GM12878 (cell line): ENCODE measurements around the gene ALOXE3. TPM values are rescaled to one million over a fixed set of nuclear protein-coding genes. Genes with fewer than 3 reads are reported as not detected.

ENCODE experiments used
- BCLAF1 ChIP-seq: fragments of 450-650 bp; IDR thresholded peaks from 2 replicates; pipeline ENCODE4 v1.6.1; 2017; ENCODE audit warnings: antibody characterized with exemption, mild to moderate bottlenecking, moderate library complexity
- MYC ChIP-seq: IDR thresholded peaks from 2 replicates; pipeline ENCODE4 v1.6.1; 2011; ENCODE audit warnings: mild to moderate bottlenecking, low read length, moderate library complexity, inconsistent platforms; ENCODE audit not compliant: insufficient read depth, insufficient replicate concordance, insufficient read length, severe bottlenecking
- polyA plus RNA-seq, 11 experiments: library from polyadenylated mRNA; depleted of rRNA in 4 of 11; unstranded in 6 of 11; stranded (reverse) in 5 of 11; fragments of >200 nt; fragmentation: Nextera tagmentation in 4 of 11; fragmentation: Illumina TruSeq in 1 of 11; extraction: Ambion mirVana in 4 of 11; extraction: Trizol in 1 of 11; gene quantifications; 1 replicate in 1 of 11; 2 replicates in 10 of 11; pipeline versions ENCODE4 v1.2.1 to v1.2.3, GENCODE V29; 2011 to 2016; ENCODE audit warnings: inconsistent platforms in 2 of 11, missing spikeins in 2 of 11, low read depth in 1 of 11
- total RNA-seq, 4 experiments: library from RNA; depleted of rRNA in 3 of 4; stranded (reverse); fragments of >200 nt in 3 of 4; fragmentation: Illumina TruSeq in 1 of 4; extraction: Trizol in 1 of 4; gene quantifications; 2 replicates each; pipeline versions ENCODE4 v1.2.1 to v1.2.3, GENCODE V29; 2013 to 2021
- TF ChIP-seq, protein P1 (sequence below): fragments of 450-650 bp; formaldehyde crosslinking; IDR thresholded peaks from 2 replicates; pipeline ENCODE4 v1.4.0; 2020; ENCODE audit warnings: mild to moderate bottlenecking, moderate library complexity
- TF ChIP-seq, protein P2 (sequence below): fragments of 450-650 bp; IDR thresholded peaks from 2 replicates; pipeline ENCODE4 v1.6.1; 2017; ENCODE audit warnings: mild to moderate bottlenecking
- TF ChIP-seq, protein P3 (sequence below): fragments of 450-650 bp; formaldehyde crosslinking; IDR thresholded peaks from 2 replicates; pipeline ENCODE4 v1.5.0; 2022; ENCODE audit warnings: mild to moderate bottlenecking, missing genetic modification characterization

ALOXE3 gene
- total and polyA plus RNA-seq, 10 of the 15 experiments (the other 5 are each of a cell fraction or from before 2014, with no cell fraction given): 0.04 TPM; not detected in 9

DNA sequence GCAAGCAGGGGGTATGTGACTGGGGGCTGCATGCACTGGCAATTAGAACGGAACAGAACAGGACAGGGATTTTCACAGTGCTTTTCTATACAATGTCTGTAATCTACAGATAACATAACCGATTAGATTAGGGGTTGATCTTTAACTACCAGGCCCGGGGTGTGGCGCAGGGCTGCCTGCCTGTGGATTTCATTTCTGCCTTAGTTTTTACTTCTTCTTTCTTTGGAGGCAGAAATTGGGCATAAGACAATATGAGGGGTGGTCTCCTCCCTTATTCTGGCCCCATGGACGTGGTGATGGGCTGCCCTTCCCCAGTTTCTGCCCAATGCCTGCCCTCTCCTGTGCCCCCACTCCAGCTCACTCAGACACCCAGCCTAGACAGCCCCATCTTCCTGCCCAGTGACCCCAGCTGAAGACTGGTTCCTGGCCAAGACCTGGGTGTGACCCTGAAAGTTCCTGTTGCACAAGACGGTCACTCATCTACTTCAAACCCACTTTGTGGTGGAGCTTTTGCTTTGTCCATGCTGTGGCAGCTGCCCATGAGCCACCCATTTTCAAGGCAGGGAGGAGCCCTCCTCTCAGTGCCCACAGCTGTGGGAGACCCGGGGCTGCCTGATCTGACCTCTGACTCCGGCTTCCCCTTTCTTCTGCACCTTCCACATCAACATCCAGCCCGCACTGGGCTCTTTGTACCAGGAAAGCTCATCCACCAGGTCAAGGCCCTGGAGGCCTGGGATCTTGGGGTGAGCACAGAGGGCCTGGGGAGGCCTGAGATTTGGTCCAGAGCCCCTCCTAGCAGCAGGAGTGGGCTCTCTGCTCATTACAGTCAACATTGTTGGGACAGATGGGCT, 49.4 kb downstream of the ALOXE3 start (continued):
- TF ChIP-seq, protein P1, sequence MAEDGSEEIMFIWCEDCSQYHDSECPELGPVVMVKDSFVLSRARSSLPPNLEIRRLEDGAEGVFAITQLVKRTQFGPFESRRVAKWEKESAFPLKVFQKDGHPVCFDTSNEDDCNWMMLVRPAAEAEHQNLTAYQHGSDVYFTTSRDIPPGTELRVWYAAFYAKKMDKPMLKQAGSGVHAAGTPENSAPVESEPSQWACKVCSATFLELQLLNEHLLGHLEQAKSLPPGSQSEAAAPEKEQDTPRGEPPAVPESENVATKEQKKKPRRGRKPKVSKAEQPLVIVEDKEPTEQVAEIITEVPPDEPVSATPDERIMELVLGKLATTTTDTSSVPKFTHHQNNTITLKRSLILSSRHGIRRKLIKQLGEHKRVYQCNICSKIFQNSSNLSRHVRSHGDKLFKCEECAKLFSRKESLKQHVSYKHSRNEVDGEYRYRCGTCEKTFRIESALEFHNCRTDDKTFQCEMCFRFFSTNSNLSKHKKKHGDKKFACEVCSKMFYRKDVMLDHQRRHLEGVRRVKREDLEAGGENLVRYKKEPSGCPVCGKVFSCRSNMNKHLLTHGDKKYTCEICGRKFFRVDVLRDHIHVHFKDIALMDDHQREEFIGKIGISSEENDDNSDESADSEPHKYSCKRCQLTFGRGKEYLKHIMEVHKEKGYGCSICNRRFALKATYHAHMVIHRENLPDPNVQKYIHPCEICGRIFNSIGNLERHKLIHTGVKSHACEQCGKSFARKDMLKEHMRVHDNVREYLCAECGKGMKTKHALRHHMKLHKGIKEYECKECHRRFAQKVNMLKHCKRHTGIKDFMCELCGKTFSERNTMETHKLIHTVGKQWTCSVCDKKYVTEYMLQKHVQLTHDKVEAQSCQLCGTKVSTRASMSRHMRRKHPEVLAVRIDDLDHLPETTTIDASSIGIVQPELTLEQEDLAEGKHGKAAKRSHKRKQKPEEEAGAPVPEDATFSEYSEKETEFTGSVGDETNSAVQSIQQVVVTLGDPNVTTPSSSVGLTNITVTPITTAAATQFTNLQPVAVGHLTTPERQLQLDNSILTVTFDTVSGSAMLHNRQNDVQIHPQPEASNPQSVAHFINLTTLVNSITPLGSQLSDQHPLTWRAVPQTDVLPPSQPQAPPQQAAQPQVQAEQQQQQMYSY (CRISPR knock-in tag): no peak
- TF ChIP-seq, protein P2, sequence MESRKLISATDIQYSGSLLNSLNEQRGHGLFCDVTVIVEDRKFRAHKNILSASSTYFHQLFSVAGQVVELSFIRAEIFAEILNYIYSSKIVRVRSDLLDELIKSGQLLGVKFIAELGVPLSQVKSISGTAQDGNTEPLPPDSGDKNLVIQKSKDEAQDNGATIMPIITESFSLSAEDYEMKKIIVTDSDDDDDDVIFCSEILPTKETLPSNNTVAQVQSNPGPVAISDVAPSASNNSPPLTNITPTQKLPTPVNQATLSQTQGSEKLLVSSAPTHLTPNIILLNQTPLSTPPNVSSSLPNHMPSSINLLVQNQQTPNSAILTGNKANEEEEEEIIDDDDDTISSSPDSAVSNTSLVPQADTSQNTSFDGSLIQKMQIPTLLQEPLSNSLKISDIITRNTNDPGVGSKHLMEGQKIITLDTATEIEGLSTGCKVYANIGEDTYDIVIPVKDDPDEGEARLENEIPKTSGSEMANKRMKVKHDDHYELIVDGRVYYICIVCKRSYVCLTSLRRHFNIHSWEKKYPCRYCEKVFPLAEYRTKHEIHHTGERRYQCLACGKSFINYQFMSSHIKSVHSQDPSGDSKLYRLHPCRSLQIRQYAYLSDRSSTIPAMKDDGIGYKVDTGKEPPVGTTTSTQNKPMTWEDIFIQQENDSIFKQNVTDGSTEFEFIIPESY: no peak
- no peak for TF ChIP-seq BCLAF1
- no peak for TF ChIP-seq MYC
- TF ChIP-seq, protein P3, sequence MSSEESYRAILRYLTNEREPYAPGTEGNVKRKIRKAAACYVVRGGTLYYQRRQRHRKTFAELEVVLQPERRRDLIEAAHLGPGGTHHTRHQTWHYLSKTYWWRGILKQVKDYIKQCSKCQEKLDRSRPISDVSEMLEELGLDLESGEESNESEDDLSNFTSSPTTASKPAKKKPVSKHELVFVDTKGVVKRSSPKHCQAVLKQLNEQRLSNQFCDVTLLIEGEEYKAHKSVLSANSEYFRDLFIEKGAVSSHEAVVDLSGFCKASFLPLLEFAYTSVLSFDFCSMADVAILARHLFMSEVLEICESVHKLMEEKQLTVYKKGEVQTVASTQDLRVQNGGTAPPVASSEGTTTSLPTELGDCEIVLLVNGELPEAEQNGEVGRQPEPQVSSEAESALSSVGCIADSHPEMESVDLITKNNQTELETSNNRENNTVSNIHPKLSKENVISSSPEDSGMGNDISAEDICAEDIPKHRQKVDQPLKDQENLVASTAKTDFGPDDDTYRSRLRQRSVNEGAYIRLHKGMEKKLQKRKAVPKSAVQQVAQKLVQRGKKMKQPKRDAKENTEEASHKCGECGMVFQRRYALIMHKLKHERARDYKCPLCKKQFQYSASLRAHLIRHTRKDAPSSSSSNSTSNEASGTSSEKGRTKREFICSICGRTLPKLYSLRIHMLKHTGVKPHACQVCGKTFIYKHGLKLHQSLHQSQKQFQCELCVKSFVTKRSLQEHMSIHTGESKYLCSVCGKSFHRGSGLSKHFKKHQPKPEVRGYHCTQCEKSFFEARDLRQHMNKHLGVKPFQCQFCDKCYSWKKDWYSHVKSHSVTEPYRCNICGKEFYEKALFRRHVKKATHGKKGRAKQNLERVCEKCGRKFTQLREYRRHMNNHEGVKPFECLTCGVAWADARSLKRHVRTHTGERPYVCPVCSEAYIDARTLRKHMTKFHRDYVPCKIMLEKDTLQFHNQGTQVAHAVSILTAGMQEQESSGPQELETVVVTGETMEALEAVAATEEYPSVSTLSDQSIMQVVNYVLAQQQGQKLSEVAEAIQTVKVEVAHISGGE: no peak
